SK-N-SH (cell line): ENCODE measurements around the gene PDK2. TPM values are rescaled to one million over a fixed set of nuclear protein-coding genes. Genes with fewer than 3 reads are reported as not detected.

ENCODE experiments used
- CTCF ChIA-PET: fragments of 300-600, 350-600 bp; formaldehyde crosslinking; extraction: SDS; loops from one replicate; lab custom pipeline; 2021; lab: Yijun Ruan, JAX
- POLR2A ChIA-PET: fragments of 350-600 bp; sonication (Branson Sonifier 250); formaldehyde crosslinking; extraction: SDS; loops from one replicate; lab custom pipeline; 2020; ENCODE audit warnings: antibody characterized with exemption, inconsistent platforms; lab: Yijun Ruan, JAX
- DNase-seq: peaks from one replicate; pipeline ENCODE4 v3.0.0; 2012
- H2AFZ ChIP-seq: fragments of 200-600 bp; sonication (generic); 2 replicates; pipeline ENCODE4 v1.8.1; 2016; ENCODE audit warnings: antibody characterized with exemption, mild to moderate bottlenecking, low read depth
- H3F3A ChIP-seq: fragments of 200-600 bp; sonication (generic); replicated peaks from 2 replicates; pipeline ENCODE3; 2016; ENCODE audit warnings: antibody characterized with exemption, mild to moderate bottlenecking; ENCODE audit not compliant: insufficient read depth
- H3K27ac ChIP-seq, 2 experiments: fragments of 200-500 bp in 1 of 2; fragments of 200-600 bp in 1 of 2; sonication (Bioruptor generic) in 1 of 2; sonication (generic), shearing (Covaris generic) in 1 of 2; 2 replicates each; pipeline versions ENCODE4 v1.5.1 to v1.6.1; 2014 to 2016; ENCODE audit warnings: low read depth in 2 of 2, inconsistent platforms in 1 of 2, low read length in 1 of 2, mild to moderate bottlenecking in 1 of 2, mixed read lengths in 1 of 2
- H3K27me3 ChIP-seq: fragments of 200-600 bp; sonication (generic), shearing (Covaris generic); 2 replicates; pipeline ENCODE4 v1.6.1; 2016; ENCODE audit warnings: mixed run types; ENCODE audit not compliant: insufficient read depth
- H3K36me3 ChIP-seq, 2 experiments: fragments of 200-500 bp in 1 of 2; fragments of 200-600 bp in 1 of 2; sonication (Bioruptor generic) in 1 of 2; sonication (generic) in 1 of 2; replicated peaks in 1 of 2; 2 replicates each; pipeline versions ENCODE3 to v1.5.1; 2014 to 2016; ENCODE audit warnings: low read length in 1 of 2, mild to moderate bottlenecking in 1 of 2; ENCODE audit not compliant: insufficient read depth in 2 of 2, control insufficient read depth in 1 of 2
- H3K4me1 ChIP-seq, 2 experiments: fragments of 200-500 bp in 1 of 2; fragments of 200-600 bp in 1 of 2; sonication (Bioruptor generic) in 1 of 2; sonication (generic), shearing (Covaris generic) in 1 of 2; 2 replicates each; pipeline versions ENCODE4 v1.5.1 to v1.6.1; 2014 to 2016; ENCODE audit warnings: low read depth in 1 of 2, low read length in 1 of 2, mixed run types in 1 of 2; ENCODE audit not compliant: insufficient read depth in 2 of 2, control insufficient read depth in 1 of 2
- H3K4me2 ChIP-seq: fragments of 200-600 bp; sonication (generic), shearing (Covaris generic); 2 replicates; pipeline ENCODE4 v1.6.1; 2017; ENCODE audit warnings: mixed run types
- H3K4me3 ChIP-seq, 2 experiments: fragments of 200-500 bp in 1 of 2; fragments of 200-600 bp in 1 of 2; sonication (Bioruptor generic) in 1 of 2; sonication (generic), shearing (Covaris generic) in 1 of 2; 2 replicates each; pipeline versions ENCODE4 v1.5.1 to v1.8.1; 2014 to 2016; ENCODE audit warnings: low read depth in 2 of 2, inconsistent platforms in 1 of 2, low read length in 1 of 2, mild to moderate bottlenecking in 1 of 2, mixed read lengths in 1 of 2, moderate library complexity in 1 of 2
- H3K79me2 ChIP-seq: fragments of 200-600 bp; sonication (generic); 2 replicates; pipeline ENCODE4 v1.8.1; 2017; ENCODE audit warnings: mild to moderate bottlenecking; ENCODE audit not compliant: insufficient read depth
- H3K9ac ChIP-seq: fragments of 200-600 bp; sonication (generic); 2 replicates; pipeline ENCODE4 v1.6.1; 2017; ENCODE audit warnings: mixed run types
- H3K9me2 ChIP-seq: fragments of 200-600 bp; sonication (generic); 2 replicates; pipeline ENCODE4 v1.6.1; 2017; ENCODE audit warnings: mixed run types
- H3K9me3 ChIP-seq: fragments of 200-600 bp; sonication (generic); 2 replicates; pipeline ENCODE4 v1.6.1; 2017; ENCODE audit warnings: mixed run types, mild to moderate bottlenecking, moderate library complexity
- H4K20me1 ChIP-seq: fragments of 200-600 bp; sonication (generic); 2 replicates; pipeline ENCODE4 v1.6.1; 2017; ENCODE audit warnings: mild to moderate bottlenecking, mixed run types; ENCODE audit not compliant: insufficient read depth
- FOXM1 ChIP-seq: IDR thresholded peaks from 2 replicates; pipeline ENCODE4 v1.4.0; 2012; ENCODE audit warnings: low read depth, mild to moderate bottlenecking
- JUND ChIP-seq: IDR thresholded peaks from 2 replicates; pipeline ENCODE4 v1.4.0; 2012
- MEF2A ChIP-seq: IDR thresholded peaks from 2 replicates; pipeline ENCODE4 v1.4.0; 2012; ENCODE audit warnings: low read depth, borderline replicate concordance
- MXI1 ChIP-seq: IDR thresholded peaks from 2 replicates; pipeline ENCODE4 v1.6.1; 2012; ENCODE audit warnings: mild to moderate bottlenecking, low read depth, low read length, improper control_type of control experiment
- POLR2AphosphoS5 ChIP-seq: IDR thresholded peaks from 2 replicates; pipeline ENCODE4 v1.6.1; 2012; ENCODE audit warnings: low read depth, low read length
- RAD21 ChIP-seq: IDR thresholded peaks from 2 replicates; pipeline ENCODE4 v1.6.1; 2012; ENCODE audit warnings: mild to moderate bottlenecking, low read length
- RCOR1 ChIP-seq: fragments of 150-350 bp; IDR thresholded peaks from 2 replicates; pipeline ENCODE4 v1.6.1; 2017; ENCODE audit warnings: antibody characterized with exemption, low read length
- RFX5 ChIP-seq: IDR thresholded peaks from 2 replicates; pipeline ENCODE4 v1.6.1; 2012; ENCODE audit warnings: mild to moderate bottlenecking, improper control_type of control experiment, low read length
- SIN3A ChIP-seq: IDR thresholded peaks from 2 replicates; pipeline ENCODE4 v1.6.1; 2012; ENCODE audit warnings: low read depth, mild to moderate bottlenecking, low read length, moderate library complexity, borderline replicate concordance
- SMC3 ChIP-seq: IDR thresholded peaks from 2 replicates; pipeline ENCODE4 v1.6.1; 2012; ENCODE audit warnings: low read depth, low read length, improper control_type of control experiment
- TCF12 ChIP-seq: IDR thresholded peaks from 2 replicates; pipeline ENCODE4 v1.4.0; 2012
- YY1 ChIP-seq: IDR thresholded peaks from 2 replicates; pipeline ENCODE4 v1.4.0; 2012; ENCODE audit warnings: low read depth, mild to moderate bottlenecking
- ZBTB33 ChIP-seq: IDR thresholded peaks from 2 replicates; pipeline ENCODE4 v1.4.0; 2012; ENCODE audit warnings: low read depth, borderline replicate concordance
- WGBS: methylation state at CpG from one replicate; pipeline ENCODE4 v1.1.6; 2017; ENCODE audit warnings: low lambda C conversion rate; 5-methylcytosine and 5-hydroxymethylcytosine counted together
- polyA plus RNA-seq, 3 experiments: library from polyadenylated mRNA; depleted of rRNA; stranded (reverse); fragments of >200 nt; gene quantifications; 2 replicates each; pipeline ENCODE4 v1.2.3, GENCODE V29; 2012
- TF ChIP-seq, protein P1 (sequence below): IDR thresholded peaks from 2 replicates; pipeline ENCODE4 v1.4.0; 2012; ENCODE audit warnings: low read depth, borderline replicate concordance
- TF ChIP-seq, protein P2 (sequence below): IDR thresholded peaks from 2 replicates; pipeline ENCODE4 v1.6.1; 2012; ENCODE audit warnings: mild to moderate bottlenecking, low read depth, low read length, moderate library complexity
- TF ChIP-seq, protein P3 (sequence below): fragments of 150-350 bp; IDR thresholded peaks from 2 replicates; pipeline ENCODE4 v1.6.1; 2016; ENCODE audit warnings: mild to moderate bottlenecking, low read depth, low read length
- TF ChIP-seq, protein P4 (sequence below): IDR thresholded peaks from 2 replicates; pipeline ENCODE4; 2012

Gene PDK2
- polyA plus RNA-seq, 1 of the 3 experiments (the other 2 are of a cell fraction): 124 TPM

DNA sequence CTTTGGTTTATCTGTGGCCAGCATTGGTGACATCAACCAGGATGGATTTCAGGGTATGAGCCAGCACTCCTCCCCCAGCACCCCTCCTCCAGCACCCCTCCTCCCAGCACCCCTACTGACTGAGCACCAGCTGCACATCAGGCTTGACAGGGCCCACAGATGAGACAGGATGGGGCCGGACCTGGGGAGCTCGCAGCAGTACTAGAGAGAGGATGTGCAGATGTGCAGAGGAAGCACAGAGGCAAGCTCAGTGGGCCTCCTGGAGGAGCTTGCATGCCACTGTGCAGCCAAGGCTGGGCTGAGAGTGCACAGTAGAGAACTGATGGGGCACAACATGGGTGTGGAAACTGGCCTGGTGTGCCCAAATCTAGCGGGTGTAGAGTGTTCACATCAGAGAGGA is 23.0 kb upstream of the PDK2 start:
- H3K4me2 ChIP-seq: no peak overlapping the region
- no peak overlapping the region for H3K4me3 ChIP-seq
- no peak overlapping the region for H2AFZ ChIP-seq
- H3K27ac ChIP-seq: peak overlapping the region in 1 of 2 experiments; percentile 53; a peak in 1 of 4 replicates
- TF ChIP-seq YY1 (no peak), MXI1 (no peak), JUND (no peak), SIN3A (no peak), TCF12 (no peak)
- no peak overlapping the region for H3K9ac ChIP-seq
- H4K20me1 ChIP-seq: peaks cover 75% of the 10 kb centered on the region
- H3K79me2 ChIP-seq: peaks cover 98% of the 10 kb centered on the region
- peaks cover 84 to 91% of the 10 kb centered on the region in 2 experiments for H3K36me3 ChIP-seq
- H3K9me2 ChIP-seq: no peaks in the 10 kb centered on the region
- H3F3A ChIP-seq: peaks cover 74% of the 10 kb centered on the region
- POLR2A ChIA-PET: no interaction called here
- no peaks in the 10 kb centered on the region for H3K27me3 ChIP-seq
- no peaks in the 10 kb centered on the region for H3K4me1 ChIP-seq
- CTCF ChIA-PET: interaction anchor here (1.5 to 4.9 kb wide), 5 partner anchors 15 to 76 kb away, joined by 7 to 41 read pairs (median 17); partner anchors contain the start of genes ITGA3 and PDK2
- H3K9me3 ChIP-seq: no peaks in the 10 kb centered on the region
- WGBS: 100% methylated on average over 3 of the region's 3 CpGs
- DNase-seq: no peak

DNA sequence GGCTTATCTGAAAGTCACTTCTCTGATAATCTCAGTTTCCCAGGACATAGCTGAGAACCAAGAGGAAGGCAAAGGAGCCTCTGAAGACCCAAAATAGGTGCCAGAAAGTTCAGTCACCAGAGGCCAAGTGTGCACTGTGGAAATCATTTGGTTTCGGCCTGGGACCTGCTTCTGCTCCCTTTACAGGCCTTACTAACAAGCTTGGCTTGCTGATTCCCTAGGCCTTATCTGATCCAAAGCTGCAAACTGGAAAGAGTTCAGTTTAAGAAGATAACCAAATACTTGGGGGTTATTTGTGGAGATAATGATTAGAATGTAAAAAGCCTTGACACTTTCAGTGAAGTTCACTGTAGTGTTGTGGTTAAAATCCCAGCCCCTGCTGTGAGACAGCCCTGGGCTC is 22.2 kb upstream of the PDK2 start:
- WGBS: 100% methylated on average over 1 of the region's 1 CpG

More for the DNA sequence above, 22.2 kb upstream of the PDK2 start:
- Histone ChIP-seq H3K4me1 (no peaks in the 10 kb centered on the region), H4K20me1 (peaks cover 78% of the 10 kb centered on the region), H3K27me3 (no peaks in the 10 kb centered on the region), H2AFZ (no peak overlapping the region), H3K4me3 (no peak overlapping the region), H3K9me3 (no peaks in the 10 kb centered on the region), H3K9me2 (no peaks in the 10 kb centered on the region), H3K4me2 (no peak overlapping the region), H3K27ac (peak overlapping the region in 1 of 2 experiments; percentile 24; a peak in 2 of 4 replicates), H3K9ac (no peak overlapping the region), H3F3A (peaks cover 75% of the 10 kb centered on the region), H3K36me3 (peaks cover 84 to 91% of the 10 kb centered on the region in 2 experiments), H3K79me2 (peaks cover 97% of the 10 kb centered on the region)
- ChIA-PET CTCF (interaction anchor here (0.5 to 5.8 kb wide), 12 partner anchors 8 to 128 kb away, joined by 3 to 41 read pairs (median 4); partner anchors contain the start of genes ITGA3 and PDK2), POLR2A (interaction anchor here (1.4 kb wide), 1 partner anchor 21 kb away, joined by 5 read pairs; the partner anchor contains the start of gene PDK2)
- no peak for DNase-seq
- TF ChIP-seq SMC3 (no peak), POLR2AphosphoS5 (no peak), SIN3A (no peak), MXI1 (no peak), ZBTB33 (no peak), TCF12 (no peak), RFX5 (no peak), MEF2A (no peak), RAD21 (no peak), FOXM1 (no peak), RCOR1 (no peak)
- TF ChIP-seq, protein P1, sequence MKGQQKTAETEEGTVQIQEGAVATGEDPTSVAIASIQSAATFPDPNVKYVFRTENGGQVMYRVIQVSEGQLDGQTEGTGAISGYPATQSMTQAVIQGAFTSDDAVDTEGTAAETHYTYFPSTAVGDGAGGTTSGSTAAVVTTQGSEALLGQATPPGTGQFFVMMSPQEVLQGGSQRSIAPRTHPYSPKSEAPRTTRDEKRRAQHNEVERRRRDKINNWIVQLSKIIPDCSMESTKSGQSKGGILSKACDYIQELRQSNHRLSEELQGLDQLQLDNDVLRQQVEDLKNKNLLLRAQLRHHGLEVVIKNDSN: no peak
- TF ChIP-seq, protein P2, sequence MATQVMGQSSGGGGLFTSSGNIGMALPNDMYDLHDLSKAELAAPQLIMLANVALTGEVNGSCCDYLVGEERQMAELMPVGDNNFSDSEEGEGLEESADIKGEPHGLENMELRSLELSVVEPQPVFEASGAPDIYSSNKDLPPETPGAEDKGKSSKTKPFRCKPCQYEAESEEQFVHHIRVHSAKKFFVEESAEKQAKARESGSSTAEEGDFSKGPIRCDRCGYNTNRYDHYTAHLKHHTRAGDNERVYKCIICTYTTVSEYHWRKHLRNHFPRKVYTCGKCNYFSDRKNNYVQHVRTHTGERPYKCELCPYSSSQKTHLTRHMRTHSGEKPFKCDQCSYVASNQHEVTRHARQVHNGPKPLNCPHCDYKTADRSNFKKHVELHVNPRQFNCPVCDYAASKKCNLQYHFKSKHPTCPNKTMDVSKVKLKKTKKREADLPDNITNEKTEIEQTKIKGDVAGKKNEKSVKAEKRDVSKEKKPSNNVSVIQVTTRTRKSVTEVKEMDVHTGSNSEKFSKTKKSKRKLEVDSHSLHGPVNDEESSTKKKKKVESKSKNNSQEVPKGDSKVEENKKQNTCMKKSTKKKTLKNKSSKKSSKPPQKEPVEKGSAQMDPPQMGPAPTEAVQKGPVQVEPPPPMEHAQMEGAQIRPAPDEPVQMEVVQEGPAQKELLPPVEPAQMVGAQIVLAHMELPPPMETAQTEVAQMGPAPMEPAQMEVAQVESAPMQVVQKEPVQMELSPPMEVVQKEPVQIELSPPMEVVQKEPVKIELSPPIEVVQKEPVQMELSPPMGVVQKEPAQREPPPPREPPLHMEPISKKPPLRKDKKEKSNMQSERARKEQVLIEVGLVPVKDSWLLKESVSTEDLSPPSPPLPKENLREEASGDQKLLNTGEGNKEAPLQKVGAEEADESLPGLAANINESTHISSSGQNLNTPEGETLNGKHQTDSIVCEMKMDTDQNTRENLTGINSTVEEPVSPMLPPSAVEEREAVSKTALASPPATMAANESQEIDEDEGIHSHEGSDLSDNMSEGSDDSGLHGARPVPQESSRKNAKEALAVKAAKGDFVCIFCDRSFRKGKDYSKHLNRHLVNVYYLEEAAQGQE: no peak
- TF ChIP-seq, protein P3, sequence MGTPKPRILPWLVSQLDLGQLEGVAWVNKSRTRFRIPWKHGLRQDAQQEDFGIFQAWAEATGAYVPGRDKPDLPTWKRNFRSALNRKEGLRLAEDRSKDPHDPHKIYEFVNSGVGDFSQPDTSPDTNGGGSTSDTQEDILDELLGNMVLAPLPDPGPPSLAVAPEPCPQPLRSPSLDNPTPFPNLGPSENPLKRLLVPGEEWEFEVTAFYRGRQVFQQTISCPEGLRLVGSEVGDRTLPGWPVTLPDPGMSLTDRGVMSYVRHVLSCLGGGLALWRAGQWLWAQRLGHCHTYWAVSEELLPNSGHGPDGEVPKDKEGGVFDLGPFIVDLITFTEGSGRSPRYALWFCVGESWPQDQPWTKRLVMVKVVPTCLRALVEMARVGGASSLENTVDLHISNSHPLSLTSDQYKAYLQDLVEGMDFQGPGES: no peak
- TF ChIP-seq, protein P4, sequence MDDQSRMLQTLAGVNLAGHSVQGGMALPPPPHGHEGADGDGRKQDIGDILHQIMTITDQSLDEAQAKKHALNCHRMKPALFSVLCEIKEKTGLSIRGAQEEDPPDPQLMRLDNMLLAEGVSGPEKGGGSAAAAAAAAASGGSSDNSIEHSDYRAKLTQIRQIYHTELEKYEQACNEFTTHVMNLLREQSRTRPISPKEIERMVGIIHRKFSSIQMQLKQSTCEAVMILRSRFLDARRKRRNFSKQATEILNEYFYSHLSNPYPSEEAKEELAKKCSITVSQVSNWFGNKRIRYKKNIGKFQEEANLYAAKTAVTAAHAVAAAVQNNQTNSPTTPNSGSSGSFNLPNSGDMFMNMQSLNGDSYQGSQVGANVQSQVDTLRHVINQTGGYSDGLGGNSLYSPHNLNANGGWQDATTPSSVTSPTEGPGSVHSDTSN: no peak
